Stimulated activated CD4-positive, alpha-beta T cell treated with anti-CD3 and anti-CD28 coated beads, Interleukin-1b, Interleukin-23, amount 100 ng/mL, for 24 hours (primary cell): ENCODE results near the gene BABAM2.
"Not testable (repeated sequence)": the region's sequence is repeated elsewhere in the genome, so short reads cannot be mapped to it uniquely, and the experiment has no call there.

Experiments used
- DNase-seq, 4 experiments: peaks; one replicate each; pipeline ENCODE4 v3.0.0-alpha.2; 2020; ENCODE audit warnings: low read depth in 4 of 4, low spot score in 1 of 4

The BABAM2 gene

DNA sequence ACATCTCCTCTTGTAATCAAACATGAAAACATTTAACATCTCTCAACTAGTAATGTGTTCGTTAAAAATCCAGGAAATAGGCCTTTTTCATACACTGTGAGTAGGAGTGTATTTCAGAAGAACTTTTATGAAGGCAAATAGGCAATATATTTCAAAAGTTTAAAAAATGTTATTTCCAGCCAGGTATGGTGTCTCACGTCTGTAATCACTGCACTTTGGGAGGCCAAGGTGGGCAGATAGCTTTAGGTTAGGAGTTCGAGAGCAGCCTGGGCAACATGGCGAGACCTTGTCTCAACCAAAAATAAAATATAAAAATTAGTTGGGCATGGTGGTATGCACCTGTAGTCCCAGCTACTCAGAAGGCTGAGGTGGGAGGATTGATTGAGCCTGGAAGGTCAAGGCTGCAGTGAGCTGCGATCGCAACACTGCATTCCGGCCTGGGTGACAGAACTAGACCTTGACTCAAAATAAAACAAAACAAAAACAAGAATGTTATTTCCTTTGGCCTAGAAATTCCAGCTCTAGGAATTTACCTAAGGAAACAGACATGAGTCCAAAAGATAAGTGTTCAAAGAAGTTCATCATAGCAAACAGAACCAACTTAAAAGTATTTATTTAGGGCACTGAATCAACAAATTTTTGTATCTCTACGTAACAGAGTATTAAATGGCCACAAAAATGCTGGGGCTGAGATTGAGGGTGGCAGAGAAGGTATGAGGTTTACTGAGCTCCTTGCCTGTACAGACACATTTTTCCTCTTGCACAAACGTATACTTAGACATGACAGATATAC lies 15.2 kb upstream of the BABAM2 start:
- DNase-seq = no peak

- no peak for DNase-seq
These were observed 11.7 kb upstream of the BABAM2 start for GRCh38 chr2:27878825-27879224.

DNA sequence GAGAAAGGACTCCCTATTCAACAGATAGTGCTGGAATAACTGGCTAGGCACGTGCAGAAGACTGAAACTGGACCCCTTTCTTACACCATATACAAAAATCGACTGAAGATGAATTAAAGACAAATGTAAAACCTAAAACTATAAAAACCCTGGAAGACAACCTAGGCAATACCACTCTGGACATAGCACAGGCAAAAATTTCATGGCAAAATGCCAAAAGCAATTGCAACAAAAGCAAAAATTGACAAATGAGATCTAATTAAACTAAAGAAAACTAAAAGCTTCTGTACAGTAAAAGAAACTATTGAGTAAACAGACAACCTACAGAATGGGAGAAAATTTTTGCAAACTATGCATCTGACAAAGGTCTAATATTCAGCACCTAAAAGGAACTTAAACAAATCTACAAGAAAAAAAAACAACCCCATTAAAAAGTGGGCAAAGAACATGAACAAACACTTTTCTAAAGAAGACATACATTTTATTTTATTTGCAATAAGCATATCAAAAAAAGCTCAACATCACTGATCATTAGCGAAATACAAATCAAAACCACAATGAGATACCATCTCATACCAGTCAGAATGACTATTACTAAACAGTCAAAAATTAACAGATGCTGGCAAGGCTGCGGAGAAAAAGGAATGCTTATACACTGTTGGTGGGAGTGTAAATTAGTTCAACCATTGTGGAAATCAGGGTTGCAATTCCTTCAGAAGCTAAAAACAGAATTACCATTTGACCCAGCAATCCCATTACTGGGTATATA lies 8.5 kb upstream of the BABAM2 start:
- not testable (repeated sequence) for DNase-seq

GRCh38 chr2:27882584-27882922 lies 8.0 kb upstream of the BABAM2 start:
- not testable (repeated sequence) for DNase-seq

GRCh38 chr2:27884601-27885000 lies 5.9 kb upstream of the BABAM2 start:
- DNase-seq = no peak

- DNase-seq = no peak
These were observed 5.3 kb upstream of the BABAM2 start for GRCh38 chr2:27885234-27885633.

- DNase-seq = no peak
These were observed 4.9 kb upstream of the BABAM2 start for GRCh38 chr2:27885661-27886060.

DNA sequence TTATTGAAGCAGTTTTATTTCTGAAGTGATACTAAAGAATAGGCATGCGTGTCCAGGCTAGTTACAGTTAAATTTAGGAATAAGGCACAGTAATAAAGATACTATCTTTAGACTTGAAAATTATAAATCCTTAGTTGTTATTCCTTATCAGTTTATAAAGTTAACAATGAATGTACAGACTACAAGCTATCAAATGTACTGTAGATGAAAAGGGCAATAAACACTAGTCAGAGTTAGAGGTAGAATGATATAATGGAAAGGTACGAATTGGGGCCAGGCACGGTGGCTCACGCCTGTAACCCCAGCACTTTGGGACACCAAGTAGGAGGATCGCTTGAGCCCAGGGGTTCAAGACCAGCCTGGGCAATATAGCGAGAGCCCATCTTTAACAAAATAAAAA lies 4.2 kb upstream of the BABAM2 start:
- DNase-seq = no peak

GRCh38 chr2:27887111-27887510 lies 3.4 kb upstream of the BABAM2 start:
- no peak for DNase-seq

GRCh38 chr2:27887830-27888229 lies 2.7 kb upstream of the BABAM2 start:
- DNase-seq = no peak

GRCh38 chr2:27888790-27889189 lies 1.7 kb upstream of the BABAM2 start:
- no peak for DNase-seq

DNA sequence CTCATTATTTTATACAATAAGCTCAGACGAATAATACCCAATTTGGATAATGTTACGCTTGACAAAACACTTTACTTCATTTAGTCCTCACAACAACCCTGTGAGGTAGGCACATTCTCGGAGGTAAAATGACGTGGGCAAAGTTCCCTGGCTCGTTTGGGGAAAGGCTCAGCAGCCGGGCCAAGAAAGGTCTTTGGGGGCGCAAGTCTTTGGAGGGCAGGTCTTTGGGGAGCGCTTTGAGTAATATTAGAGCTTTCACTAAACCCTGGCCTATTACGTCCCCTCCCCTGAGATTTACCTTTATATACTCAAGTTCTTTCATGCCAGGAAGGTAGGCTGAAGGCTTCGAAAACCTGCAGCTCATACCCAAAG lies 769 bp upstream of the BABAM2 start:
- no peak for DNase-seq

DNA sequence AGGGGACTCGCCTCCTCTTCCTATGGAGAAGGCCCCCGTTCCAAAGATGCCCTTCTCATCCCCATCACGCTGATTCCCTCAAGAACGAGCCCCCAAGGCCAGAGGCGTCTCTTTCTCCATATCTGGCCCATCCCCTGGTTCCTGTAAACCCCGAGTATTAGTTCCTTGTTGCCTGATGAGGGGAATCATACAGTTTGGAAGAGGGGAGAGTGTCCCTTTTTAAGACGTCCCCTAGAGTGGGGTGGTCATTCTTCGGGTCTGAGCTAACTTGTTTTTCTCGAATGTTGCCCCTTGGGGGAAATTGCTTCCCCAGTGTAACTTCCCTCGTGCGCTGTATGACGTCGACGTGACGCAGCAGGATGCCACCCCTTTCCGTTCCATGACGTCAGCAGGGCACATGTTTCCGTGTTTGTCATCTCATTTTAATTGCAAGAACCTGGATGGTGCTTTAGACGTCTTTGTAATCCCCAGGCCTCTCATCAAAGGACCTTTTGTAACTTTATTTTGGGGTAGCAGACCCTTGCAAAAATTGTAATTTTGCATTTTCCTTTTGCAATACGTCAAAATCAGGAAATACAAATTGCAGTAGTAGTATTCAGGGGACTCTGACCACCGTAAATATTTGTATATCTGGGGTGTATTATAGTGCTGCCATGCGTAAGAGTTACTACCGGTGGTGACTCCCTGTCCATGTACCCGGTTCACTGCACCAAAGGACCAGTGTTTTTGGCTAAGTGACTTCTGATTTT lies 569 bp downstream of the BABAM2 start:
- peak; percentile 64 to 82 (median 76) for DNase-seq

GRCh38 chr2:27891673-27892105 lies 1.2 kb downstream of the BABAM2 start:
- no peak for DNase-seq

- no peak for DNase-seq
These were observed 2.5 kb downstream of the BABAM2 start for GRCh38 chr2:27893006-27893405.

DNA sequence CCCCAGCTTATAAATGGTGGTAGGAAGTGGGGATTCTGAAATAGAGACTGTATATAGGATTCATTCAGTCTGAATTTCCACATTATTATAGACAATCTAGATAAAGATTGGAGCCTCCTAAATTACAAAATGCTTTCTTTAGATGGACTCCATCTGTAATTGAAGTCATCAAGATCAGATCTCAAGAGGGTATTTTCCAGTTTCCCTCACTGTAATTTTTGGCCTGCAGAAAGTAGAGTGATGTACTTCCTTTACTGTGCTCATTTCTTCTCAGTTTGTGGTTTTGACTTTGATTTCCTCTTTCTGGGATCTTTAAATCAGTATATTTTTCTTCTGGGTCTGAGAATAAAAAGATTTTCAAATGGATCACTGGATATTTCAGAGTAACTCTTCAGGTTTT lies 7.2 kb downstream of the BABAM2 start:
- DNase-seq = no peak

DNA sequence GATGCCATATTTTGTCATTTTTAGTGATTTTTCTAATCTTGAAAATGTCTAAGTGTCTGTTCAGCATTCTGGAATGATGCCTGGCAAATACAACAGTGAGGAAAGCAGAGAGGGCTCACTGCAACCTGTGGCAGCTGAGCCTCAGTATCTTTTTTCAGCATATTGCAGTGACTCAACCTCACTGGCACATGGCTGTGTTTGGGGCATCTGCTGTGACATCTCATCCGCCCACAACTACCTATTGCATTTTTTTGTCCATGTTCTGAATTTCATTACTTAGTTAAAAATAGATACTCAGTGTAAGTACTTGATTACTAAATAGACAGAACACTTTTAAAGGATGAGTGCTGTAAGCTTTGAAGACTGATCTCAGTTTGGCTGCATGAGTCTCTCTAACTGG lies 10.7 kb downstream of the BABAM2 start:
- peak in 2 of 4 experiments; percentile 13 to 22 for DNase-seq

- no peak for DNase-seq
These were observed 11.6 kb downstream of the BABAM2 start for GRCh38 chr2:27902098-27902497.

GRCh38 chr2:27903018-27903417 lies 12.5 kb downstream of the BABAM2 start:
- DNase-seq = no peak

DNA sequence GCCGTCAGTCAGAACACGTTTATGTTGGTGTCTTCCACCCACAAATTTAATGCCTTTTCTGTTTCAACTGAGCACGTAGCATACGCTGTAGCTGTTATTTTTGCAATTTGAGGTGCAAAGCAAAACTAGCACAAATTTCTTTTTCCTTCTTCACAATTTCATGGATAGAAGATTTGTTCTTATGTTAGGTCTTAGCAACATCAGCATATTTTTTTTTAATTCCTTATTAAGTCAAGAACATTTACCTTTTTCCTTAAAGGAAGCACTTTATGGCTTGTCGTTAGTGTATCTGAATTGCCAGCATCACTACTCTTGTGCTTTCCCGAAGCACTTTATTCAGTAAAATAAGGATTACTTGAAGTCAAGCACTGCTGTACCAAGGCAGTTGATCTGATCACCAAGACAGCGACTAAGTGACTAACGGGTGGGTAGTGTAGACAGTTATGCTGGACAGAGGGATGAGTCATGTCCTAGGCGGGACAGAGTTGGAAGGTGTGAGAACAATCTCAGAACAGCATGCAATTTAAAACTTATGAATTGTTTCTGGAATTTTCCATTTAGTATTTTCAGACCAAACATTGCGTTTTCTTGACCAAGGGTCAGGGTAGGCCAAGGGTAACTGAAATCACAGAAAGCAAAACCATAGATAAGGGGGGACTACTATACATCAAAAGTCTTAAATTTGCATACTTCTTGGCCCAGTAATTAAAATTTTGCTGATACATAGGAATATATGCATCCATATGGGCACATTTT lies 13.3 kb downstream of the BABAM2 start:
- DNase-seq = peak in 1 of 4 experiments; percentile 9

GRCh38 chr2:27904405-27904665 lies 13.8 kb downstream of the BABAM2 start:
- no peak for DNase-seq
